Fibroblast of mammary gland (primary cell): Measurements from ENCODE around the gene ZBTB2.
"Not testable (repeated sequence)": the region's sequence is repeated elsewhere in the genome, so short reads cannot be mapped to it uniquely, and the experiment has no call there.

ENCODE experiments used
- DNase-seq: peaks from one replicate; pipeline ENCODE4 v3.0.0-alpha.2; 2010; ENCODE audit warnings: low read depth
- H3K4me3 ChIP-seq: 2 replicates; pipeline ENCODE4 v1.5.1; 2011; ENCODE audit warnings: low read depth, mild to moderate bottlenecking, low read length, moderate library complexity; ENCODE audit not compliant: control insufficient read depth
- CTCF ChIP-seq: conservative IDR thresholded peaks from 2 replicates; pipeline ENCODE4 v1.5.1; 2011; ENCODE audit warnings: low read depth, low read length, inconsistent platforms; ENCODE audit not compliant: control insufficient read depth, insufficient read depth

The ZBTB2 gene

DNA sequence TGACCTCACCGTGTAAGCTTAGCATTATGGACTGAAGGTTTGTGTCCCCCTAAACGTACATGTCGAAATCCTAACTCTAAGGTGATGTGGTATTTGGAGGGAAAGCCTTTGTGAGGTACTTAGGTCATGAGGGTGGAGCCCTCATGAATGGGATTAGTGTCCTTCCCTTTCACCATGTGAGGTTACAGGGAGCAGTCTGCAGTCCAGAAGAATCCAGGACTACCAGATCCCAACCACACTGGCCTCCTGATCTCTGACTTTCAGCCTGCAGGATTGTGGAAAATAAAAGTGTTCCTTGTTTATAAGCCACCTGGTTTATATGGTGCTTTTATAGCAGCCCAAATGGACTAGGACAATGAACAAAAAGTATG lies 73.4 kb downstream of the ZBTB2 start:
- TF ChIP-seq CTCF: no peak
- no peak for DNase-seq
- H3K4me3 ChIP-seq: no peak overlapping the region

DNA sequence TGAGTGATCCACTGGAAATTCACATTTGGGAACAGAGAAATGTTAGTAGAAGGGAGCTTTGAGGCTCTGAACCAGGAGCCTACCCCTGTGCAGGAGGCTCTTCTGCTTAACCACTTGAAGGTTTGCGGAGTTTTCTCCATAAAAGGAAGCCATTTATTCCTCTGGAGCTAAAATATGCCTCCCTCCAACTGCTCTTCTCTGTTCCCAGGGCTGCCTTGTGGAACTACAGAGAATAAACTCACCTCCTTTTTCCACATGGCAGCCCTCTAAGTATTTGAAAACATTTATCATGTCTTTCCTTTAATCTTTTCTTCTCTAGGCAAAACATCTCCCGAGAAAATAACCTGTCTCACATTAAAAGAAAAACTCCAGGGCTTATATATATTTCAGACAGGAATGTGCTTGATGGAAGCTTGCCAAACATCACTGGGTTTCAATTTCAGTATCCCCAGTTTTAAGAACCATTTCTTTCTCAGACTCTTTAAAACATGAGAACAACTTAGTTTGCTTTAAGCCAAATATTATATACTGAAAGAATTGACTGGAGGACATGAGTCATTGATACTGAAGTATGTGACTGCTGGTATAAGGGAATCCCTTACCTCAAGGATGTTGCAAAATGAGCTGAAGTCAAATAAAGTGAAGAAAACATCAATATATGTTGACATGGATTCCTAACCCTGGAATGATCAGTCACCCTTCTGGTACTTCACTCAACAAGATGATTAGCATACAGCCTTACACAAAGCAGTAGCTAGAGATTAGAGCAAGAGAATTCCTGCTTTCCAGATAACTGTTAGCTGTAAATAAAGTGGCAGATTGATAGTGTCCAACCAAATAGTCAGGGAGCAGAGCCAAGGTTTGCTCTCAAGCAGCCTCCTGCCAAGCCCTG lies 74.0 kb downstream of the ZBTB2 start:
- no peak for TF ChIP-seq CTCF
- DNase-seq: peak; percentile 91
- H3K4me3 ChIP-seq: no peak overlapping the region

- not testable (repeated sequence) for DNase-seq, H3K4me3 ChIP-seq
These were observed 75.7 kb downstream of the ZBTB2 start for GRCh38 chr6:151315661-151316060.
